Peyer's patch (tissue), 4 donors: ENCODE measurements around the gene BPIFB1. TPM values are rescaled to one million over a fixed set of nuclear protein-coding genes. Genes with fewer than 3 reads are reported as not detected.

Experiments
- DNase-seq, 3 donors: peaks; one replicate each; pipeline ENCODE4 v3.0.0-alpha.2; 2017 to 2019
- H3K27ac ChIP-seq, 4 donors: fragments of 200-600 bp; sonication (generic); one replicate each; pipeline ENCODE4 v1.5.1; 2016 to 2019
- H3K27me3 ChIP-seq, 2 donors: fragments of 200-600 bp; sonication (generic); one replicate each; pipeline ENCODE4 v1.5.1; 2019
- H3K36me3 ChIP-seq, 3 donors: fragments of 200-600 bp; sonication (generic); one replicate each; pipeline ENCODE4 v1.5.1; 2016 to 2019
- H3K4me1 ChIP-seq, 4 donors: fragments of 200-600 bp; sonication (generic); one replicate each; pipeline ENCODE4 v1.5.1; 2016 to 2019
- H3K4me3 ChIP-seq, 4 donors: fragments of 200-600 bp; sonication (generic); 1 replicate in 3 of 4; 2 replicates in 1 of 4; pipeline ENCODE4 v1.5.1; 2016 to 2019; ENCODE audit warnings: mild to moderate bottlenecking in 1 of 4
- H3K9me3 ChIP-seq, 4 donors: fragments of 200-600 bp; sonication (generic); one replicate each; pipeline ENCODE4 v1.5.1; 2016 to 2019; ENCODE audit warnings: mild to moderate bottlenecking in 1 of 4
- CTCF ChIP-seq, 6 experiments: fragments of 450-650 bp in 4 of 6; fragments of 200-600 bp in 2 of 6; sonication (generic) in 1 of 6; IDR thresholded peaks; one replicate each; pipeline ENCODE4 v1.5.1; 2017 to 2019; ENCODE audit warnings: antibody characterized with exemption in 6 of 6, mild to moderate bottlenecking in 3 of 6, moderate library complexity in 1 of 6
- POLR2A ChIP-seq, 2 donors: fragments of 450-650 bp; IDR thresholded peaks; one replicate each; pipeline ENCODE4 v1.5.1; 2017; ENCODE audit warnings: antibody characterized with exemption in 2 of 2, mild to moderate bottlenecking in 2 of 2, moderate library complexity in 2 of 2
- total RNA-seq, 4 donors: library from RNA; depleted of rRNA; stranded (reverse); fragments of >200 nt; gene quantifications; one replicate each; pipeline ENCODE4 v1.1.0, GENCODE V29; 2016

BPIFB1 gene
- total RNA-seq, 4 donors from 2014 or later, result not detected

GRCh38 chr20:33287884-33288283 lies 4.9 kb downstream of the BPIFB1 start:
- Histone ChIP-seq H3K4me1 (no peaks in the 10 kb centered on the region), H3K4me3 (no peak overlapping the region), H3K27me3 (no peaks in the 10 kb centered on the region), H3K9me3 (no peaks in the 10 kb centered on the region), H3K27ac (no peak overlapping the region), H3K36me3 (no peaks in the 10 kb centered on the region)
- no peak for DNase-seq
- TF ChIP-seq CTCF (IDR thresholded peaks at IDR 0.05) (no peak), POLR2A (IDR thresholded peaks at IDR 0.05) (no peak)

GRCh38 chr20:33290852-33291251 lies 7.8 kb downstream of the BPIFB1 start:
- Histone ChIP-seq H3K4me3 (no peak overlapping the region), H3K9me3 (no peaks in the 10 kb centered on the region), H3K4me1 (no peaks in the 10 kb centered on the region), H3K27me3 (no peaks in the 10 kb centered on the region), H3K36me3 (no peaks in the 10 kb centered on the region), H3K27ac (no peak overlapping the region)
- TF ChIP-seq POLR2A (IDR thresholded peaks at IDR 0.05) (no peak), CTCF (IDR thresholded peaks at IDR 0.05) (no peak)
- no peak for DNase-seq

DNA sequence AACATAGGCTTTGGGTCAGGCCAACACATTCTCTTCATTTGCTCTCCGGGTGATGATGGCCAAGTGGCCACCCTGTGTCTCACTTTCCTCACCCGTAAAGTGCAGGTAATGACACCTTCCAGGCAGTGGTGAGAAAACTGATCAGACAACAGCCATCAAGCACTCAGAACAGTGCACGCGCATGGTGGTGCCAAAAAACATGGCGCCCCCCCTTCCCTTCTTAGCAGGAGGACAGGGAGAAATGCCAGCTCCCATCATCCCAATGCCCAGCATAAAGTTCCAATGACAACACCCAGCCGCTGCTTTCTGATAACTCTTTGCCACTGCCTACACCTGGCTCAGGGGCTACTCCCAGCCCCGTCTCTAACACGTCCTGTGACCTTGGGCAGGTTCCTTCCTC lies 8.4 kb downstream of the BPIFB1 start:
- no peak for DNase-seq
- Histone ChIP-seq H3K9me3 (no peaks in the 10 kb centered on the region), H3K27me3 (no peaks in the 10 kb centered on the region), H3K27ac (no peak overlapping the region), H3K4me1 (no peaks in the 10 kb centered on the region), H3K4me3 (no peak overlapping the region), H3K36me3 (no peaks in the 10 kb centered on the region)
- TF ChIP-seq POLR2A (IDR thresholded peaks at IDR 0.05), result no peak
- no peak for TF ChIP-seq CTCF (IDR thresholded peaks at IDR 0.05)

DNA sequence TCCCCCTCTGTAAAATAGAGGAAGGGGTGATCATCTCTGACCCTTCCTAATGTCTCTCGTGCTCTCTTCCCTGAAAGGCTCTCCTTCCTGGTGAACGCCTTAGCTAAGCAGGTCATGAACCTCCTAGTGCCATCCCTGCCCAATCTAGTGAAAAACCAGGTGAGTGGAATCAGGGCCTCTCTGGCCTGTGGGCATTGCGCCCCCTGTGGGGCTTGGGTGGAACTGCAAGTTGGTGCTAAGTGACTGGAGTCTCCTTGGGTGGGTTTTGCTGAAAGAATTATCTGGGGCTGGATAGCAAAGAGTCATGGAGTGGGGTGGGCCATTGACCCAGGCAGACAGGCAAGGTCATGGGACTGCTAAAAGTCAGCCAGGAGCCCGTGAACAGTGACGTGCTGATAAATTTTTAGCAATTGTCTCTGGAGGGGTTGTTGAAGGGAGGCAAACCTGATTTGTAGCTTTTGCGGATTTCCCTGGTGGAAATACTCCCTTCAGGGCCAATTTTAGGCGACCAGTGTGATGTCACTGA lies 8.9 kb downstream of the BPIFB1 start:
- peak in 2 of 3 donors; percentile 34 to 75 for DNase-seq
- Histone ChIP-seq H3K4me1 (no peaks in the 10 kb centered on the region), H3K27me3 (no peaks in the 10 kb centered on the region), H3K27ac (no peak overlapping the region), H3K36me3 (no peaks in the 10 kb centered on the region), H3K4me3 (no peak overlapping the region), H3K9me3 (no peaks in the 10 kb centered on the region)
- TF ChIP-seq CTCF (IDR thresholded peaks at IDR 0.05) (peak; percentile 43 to 84 (median 64)), POLR2A (IDR thresholded peaks at IDR 0.05) (no peak)

DNA sequence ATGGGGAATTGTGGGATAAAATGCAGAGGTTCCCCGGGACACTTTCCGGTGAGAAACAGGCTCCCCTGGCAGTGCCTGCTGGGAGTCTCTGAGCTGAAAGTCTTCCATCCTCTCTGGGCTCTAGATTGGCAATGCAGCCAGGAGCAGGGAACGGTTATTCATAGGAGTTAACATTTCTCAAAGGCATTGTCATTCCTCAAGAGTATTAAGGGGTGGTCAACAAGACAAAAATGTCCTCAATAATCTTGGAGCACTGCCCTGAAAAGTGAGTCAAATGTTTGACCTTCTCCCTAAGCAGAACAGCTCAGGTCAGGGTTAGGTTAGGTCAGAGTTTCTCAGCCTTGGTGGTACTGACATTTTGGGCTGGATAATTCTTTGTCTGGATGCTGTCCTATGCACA lies 13.2 kb downstream of the BPIFB1 start:
- no peaks in the 10 kb centered on the region for H3K27me3 ChIP-seq
- H3K4me1 ChIP-seq, result peaks cover 0 to 4% (median 0%) of the 10 kb centered on the region in 4 donors
- DNase-seq, result no peak
- no peak overlapping the region for H3K4me3 ChIP-seq
- H3K36me3 ChIP-seq, result no peaks in the 10 kb centered on the region
- no peak for TF ChIP-seq CTCF (IDR thresholded peaks at IDR 0.05)
- no peak for TF ChIP-seq POLR2A (IDR thresholded peaks at IDR 0.05)
- no peaks in the 10 kb centered on the region for H3K9me3 ChIP-seq
- H3K27ac ChIP-seq, result no peak overlapping the region

GRCh38 chr20:33298391-33298790 lies 15.4 kb downstream of the BPIFB1 start:
- DNase-seq, result no peak

More at GRCh38 chr20:33298391-33298790, 15.4 kb downstream of the BPIFB1 start:
- H3K27ac ChIP-seq, result no peak overlapping the region
- H3K36me3 ChIP-seq, result no peaks in the 10 kb centered on the region
- TF ChIP-seq POLR2A (IDR thresholded peaks at IDR 0.05), result no peak
- no peak for TF ChIP-seq CTCF (IDR thresholded peaks at IDR 0.05)
- no peak overlapping the region for H3K4me3 ChIP-seq
- no peaks in the 10 kb centered on the region for H3K27me3 ChIP-seq
- H3K9me3 ChIP-seq, result no peaks in the 10 kb centered on the region
- peaks cover 0 to 4% (median 0%) of the 10 kb centered on the region in 4 donors for H3K4me1 ChIP-seq
